ENCODE measurements around the gene CHST3. TPM values are rescaled to one million over a fixed set of nuclear protein-coding genes. Genes with fewer than 3 reads are reported as not detected.
"Not testable (repeated sequence)": the region's sequence is repeated elsewhere in the genome, so short reads cannot be mapped to it uniquely, and the experiment has no call there.

The CHST3 gene
- polyA plus RNA-seq, 4 donors, result 0.22 to 7.7 (median 2.5) TPM

- FAIRE-seq (no peak), DNase-seq (peak; percentile 19 to 60)
- H3K4me3 ChIP-seq (ENCODE audit: low read depth in 1 of 3, low read length in 3 of 3), result no peak overlapping the region
- WGBS, 3 donors, result 52 to 72% (median 63%) methylated on average over 14 of the region's 14 CpGs
- no peak overlapping the region for H3K27ac ChIP-seq (ENCODE audit: low read depth in 1 of 3, low read length in 2 of 3)
- H3K9me3 ChIP-seq (ENCODE audit: control insufficient read depth in 2 of 2, insufficient read depth in 1 of 2, low read depth in 1 of 2, low read length in 1 of 2), result peaks cover 0 to 6% of the 10 kb centered on the region in 2 donors
- peaks cover 0 to 40% (median 0%) of the 10 kb centered on the region in 3 donors for H3K4me1 ChIP-seq (ENCODE audit: control insufficient read depth in 3 of 3, insufficient read depth in 2 of 3, low read depth in 1 of 3, low read length in 2 of 3)
- H3K27me3 ChIP-seq (ENCODE audit: control insufficient read depth in 3 of 3, insufficient read depth in 3 of 3, low read length in 3 of 3), result no peaks in the 10 kb centered on the region
- no peaks in the 10 kb centered on the region for H3K36me3 ChIP-seq (ENCODE audit: control insufficient read depth in 3 of 3, insufficient read depth in 2 of 3, low read depth in 1 of 3, low read length in 3 of 3)
Measured at GRCh38 chr10:72026278-72027111, 62.3 kb downstream of the CHST3 start.

DNA sequence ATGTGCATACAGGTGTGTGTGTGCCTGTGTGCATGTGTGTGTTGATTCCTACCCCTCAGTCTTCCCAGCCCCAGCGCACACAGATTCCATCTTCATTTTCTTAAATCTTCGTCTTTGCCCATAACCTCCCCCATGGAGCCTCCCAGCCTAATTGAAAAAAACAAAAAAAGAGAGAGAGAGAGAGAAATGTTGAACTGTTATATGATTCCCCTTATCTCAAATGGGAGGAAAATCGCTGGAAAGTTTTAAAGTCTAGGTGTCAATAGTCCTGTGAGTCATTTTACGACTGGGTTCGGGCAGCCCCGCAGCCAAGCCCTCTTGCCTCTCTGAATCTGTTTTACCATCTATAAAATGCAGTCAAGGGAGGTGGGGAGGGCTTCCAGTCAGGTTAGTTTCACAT, 63.3 kb downstream of the CHST3 start:
- H3K27ac ChIP-seq (ENCODE audit: low read depth in 1 of 3, low read length in 2 of 3), result peak overlapping the region in 1 of 3 donors; percentile 68

DNA sequence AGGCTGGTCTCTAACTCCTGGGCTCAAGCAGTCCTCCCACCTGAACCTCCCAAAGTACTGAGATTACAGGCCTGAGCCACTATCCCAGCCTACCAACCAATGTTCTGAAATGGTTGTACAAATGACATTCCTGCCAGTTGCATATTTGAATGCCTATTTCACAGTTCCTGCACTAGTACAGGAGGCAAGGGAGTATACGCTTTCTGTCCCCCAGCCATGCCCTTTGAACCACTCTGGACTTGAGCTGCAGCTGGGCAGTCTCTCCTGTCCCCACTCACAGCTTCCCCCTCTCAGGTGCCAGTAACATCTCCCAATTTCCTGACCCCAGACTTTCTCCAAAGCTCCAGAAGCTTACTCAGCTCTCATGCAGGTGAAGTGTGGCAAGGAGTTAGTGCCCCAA, 65.2 kb downstream of the CHST3 start:
- DNase-seq (no peak), FAIRE-seq (no peak)
- H3K4me1 ChIP-seq (ENCODE audit: control insufficient read depth in 3 of 3, insufficient read depth in 2 of 3, low read depth in 1 of 3, low read length in 2 of 3), result peaks cover 0 to 40% (median 0%) of the 10 kb centered on the region in 3 donors
- H3K9me3 ChIP-seq (ENCODE audit: control insufficient read depth in 2 of 2, insufficient read depth in 1 of 2, low read depth in 1 of 2, low read length in 1 of 2), result peaks cover 0 to 6% of the 10 kb centered on the region in 2 donors
- H3K36me3 ChIP-seq (ENCODE audit: control insufficient read depth in 3 of 3, insufficient read depth in 2 of 3, low read depth in 1 of 3, low read length in 3 of 3), result no peaks in the 10 kb centered on the region
- no peak overlapping the region for H3K4me3 ChIP-seq (ENCODE audit: low read depth in 1 of 3, low read length in 3 of 3)
- WGBS, 3 donors, result 83 to 89% (median 88%) methylated on average over 1 of the region's 1 CpG
- no peak overlapping the region for H3K27ac ChIP-seq (ENCODE audit: low read depth in 1 of 3, low read length in 2 of 3)
- H3K27me3 ChIP-seq (ENCODE audit: control insufficient read depth in 3 of 3, insufficient read depth in 3 of 3, low read length in 3 of 3), result no peaks in the 10 kb centered on the region

More for the DNA sequence above, 63.3 kb downstream of the CHST3 start:
- Histone ChIP-seq H3K4me3 (ENCODE audit: low read depth in 1 of 3, low read length in 3 of 3) (no peak overlapping the region), H3K9me3 (ENCODE audit: control insufficient read depth in 2 of 2, insufficient read depth in 1 of 2, low read depth in 1 of 2, low read length in 1 of 2) (peaks cover 0 to 6% of the 10 kb centered on the region in 2 donors), H3K4me1 (ENCODE audit: control insufficient read depth in 3 of 3, insufficient read depth in 2 of 3, low read depth in 1 of 3, low read length in 2 of 3) (peaks cover 0 to 40% (median 0%) of the 10 kb centered on the region in 3 donors), H3K27me3 (ENCODE audit: control insufficient read depth in 3 of 3, insufficient read depth in 3 of 3, low read length in 3 of 3) (no peaks in the 10 kb centered on the region), H3K36me3 (ENCODE audit: control insufficient read depth in 3 of 3, insufficient read depth in 2 of 3, low read depth in 1 of 3, low read length in 3 of 3) (no peaks in the 10 kb centered on the region)
- FAIRE-seq, result no peak
- peak; percentile 83 to 88 for DNase-seq
- 12 to 54% (median 23%) methylated on average over 6 of the region's 6 CpGs for WGBS, 3 donors

GRCh38 chr10:72030762-72031543, 66.8 kb downstream of the CHST3 start:
- Histone ChIP-seq H3K27me3 (ENCODE audit: control insufficient read depth in 3 of 3, insufficient read depth in 3 of 3, low read length in 3 of 3) (no peaks in the 10 kb centered on the region), H3K27ac (ENCODE audit: low read depth in 1 of 3, low read length in 2 of 3) (no peak overlapping the region), H3K9me3 (ENCODE audit: control insufficient read depth in 2 of 2, insufficient read depth in 1 of 2, low read depth in 1 of 2, low read length in 1 of 2) (peaks cover 0 to 6% of the 10 kb centered on the region in 2 donors), H3K36me3 (ENCODE audit: control insufficient read depth in 3 of 3, insufficient read depth in 2 of 3, low read depth in 1 of 3, low read length in 3 of 3) (no peaks in the 10 kb centered on the region), H3K4me3 (ENCODE audit: low read depth in 1 of 3, low read length in 3 of 3) (no peak overlapping the region), H3K4me1 (ENCODE audit: control insufficient read depth in 3 of 3, insufficient read depth in 2 of 3, low read depth in 1 of 3, low read length in 2 of 3) (peaks cover 0 to 36% (median 0%) of the 10 kb centered on the region in 3 donors)
- DNase-seq (peak in 1 of 2 donors; percentile 47), FAIRE-seq (no peak)
- WGBS, 3 donors, result 73 to 79% (median 74%) methylated on average over 18 to 19 of the region's 19 CpGs

DNA sequence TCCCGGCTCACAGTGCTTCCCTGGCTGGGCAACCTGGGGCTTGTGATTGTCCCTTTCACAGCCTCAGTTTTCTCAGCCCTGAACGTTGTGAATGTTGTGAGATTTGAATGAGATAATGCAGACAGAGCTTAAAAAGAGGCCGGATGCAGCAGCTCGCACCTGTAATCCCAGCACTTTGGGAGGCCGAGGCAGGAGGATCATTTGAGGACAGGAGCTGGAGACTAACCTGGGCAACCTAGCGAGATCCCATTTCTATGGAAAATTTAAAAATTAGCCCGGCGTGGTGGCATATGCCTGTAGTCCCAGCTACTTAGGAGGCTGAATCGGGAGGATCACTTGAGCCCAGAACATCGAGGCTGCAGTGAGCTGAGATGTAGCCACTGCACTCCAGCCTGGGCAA, 67.5 kb downstream of the CHST3 start:
- Histone ChIP-seq H3K4me3 (ENCODE audit: low read depth in 1 of 3, low read length in 3 of 3) (no peak overlapping the region), H3K4me1 (ENCODE audit: control insufficient read depth in 3 of 3, insufficient read depth in 2 of 3, low read depth in 1 of 3, low read length in 2 of 3) (peaks cover 0 to 34% (median 0%) of the 10 kb centered on the region in 3 donors), H3K27ac (ENCODE audit: low read depth in 1 of 3, low read length in 2 of 3) (no peak overlapping the region), H3K9me3 (ENCODE audit: control insufficient read depth in 2 of 2, insufficient read depth in 1 of 2, low read depth in 1 of 2, low read length in 1 of 2) (peaks cover 0 to 5% of the 10 kb centered on the region in 2 donors), H3K27me3 (ENCODE audit: control insufficient read depth in 3 of 3, insufficient read depth in 3 of 3, low read length in 3 of 3) (no peaks in the 10 kb centered on the region), H3K36me3 (ENCODE audit: control insufficient read depth in 3 of 3, insufficient read depth in 2 of 3, low read depth in 1 of 3, low read length in 3 of 3) (no peaks in the 10 kb centered on the region)
- 86 to 91% (median 90%) methylated on average over 10 of the region's 10 CpGs for WGBS, 3 donors
- no peak for DNase-seq
- no peak for FAIRE-seq

GRCh38 chr10:72032409-72033162, 68.4 kb downstream of the CHST3 start:
- H3K4me3 ChIP-seq (ENCODE audit: low read depth in 1 of 3, low read length in 3 of 3); DNase-seq; H3K27ac ChIP-seq (ENCODE audit: low read depth in 1 of 3, low read length in 2 of 3); FAIRE-seq; H3K36me3 ChIP-seq (ENCODE audit: control insufficient read depth in 3 of 3, insufficient read depth in 2 of 3, low read depth in 1 of 3, low read length in 3 of 3); H3K9me3 ChIP-seq (ENCODE audit: control insufficient read depth in 2 of 2, insufficient read depth in 1 of 2, low read depth in 1 of 2, low read length in 1 of 2); H3K27me3 ChIP-seq (ENCODE audit: control insufficient read depth in 3 of 3, insufficient read depth in 3 of 3, low read length in 3 of 3): not testable (repeated sequence)
- WGBS, 3 donors, result 79 to 89% (median 82%) methylated on average over 11 of the region's 11 CpGs
- peaks cover 0 to 30% (median 0%) of the 10 kb centered on the region in 3 donors for H3K4me1 ChIP-seq (ENCODE audit: control insufficient read depth in 3 of 3, insufficient read depth in 2 of 3, low read depth in 1 of 3, low read length in 2 of 3)

DNA sequence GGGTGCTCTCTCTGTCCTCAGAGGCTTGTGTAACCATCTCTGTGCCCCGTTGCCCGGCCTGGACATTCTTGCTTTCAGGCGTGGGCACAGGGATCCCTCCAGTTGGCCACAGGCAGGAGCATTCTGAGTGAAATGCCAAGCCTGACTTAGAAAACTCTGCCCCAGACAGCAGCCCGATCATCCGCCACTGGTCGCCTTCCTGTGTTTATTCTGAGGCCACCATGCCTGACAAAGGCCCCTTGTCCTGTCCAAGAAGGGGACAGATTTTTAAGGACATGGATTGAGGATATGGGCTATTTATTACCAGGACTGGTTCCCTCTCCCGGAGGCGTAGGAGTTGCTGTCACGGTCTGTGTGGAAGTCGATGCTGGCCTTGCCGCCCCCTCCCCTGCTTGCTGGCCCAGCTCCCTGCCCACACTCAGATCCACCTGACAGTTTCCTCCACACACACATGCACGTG, 69.9 kb downstream of the CHST3 start:
- no peak overlapping the region for H3K4me3 ChIP-seq (ENCODE audit: low read depth in 1 of 3, low read length in 3 of 3)

GRCh38 chr10:72034761-72035160, 70.6 kb downstream of the CHST3 start:
- FAIRE-seq (no peak), DNase-seq (no peak)
- H3K4me3 ChIP-seq (ENCODE audit: low read depth in 1 of 3, low read length in 3 of 3), result no peak overlapping the region
- H3K27me3 ChIP-seq (ENCODE audit: control insufficient read depth in 3 of 3, insufficient read depth in 3 of 3, low read length in 3 of 3), result no peaks in the 10 kb centered on the region
- peaks cover 0 to 18% (median 0%) of the 10 kb centered on the region in 3 donors for H3K4me1 ChIP-seq (ENCODE audit: control insufficient read depth in 3 of 3, insufficient read depth in 2 of 3, low read depth in 1 of 3, low read length in 2 of 3)
- H3K9me3 ChIP-seq (ENCODE audit: control insufficient read depth in 2 of 2, insufficient read depth in 1 of 2, low read depth in 1 of 2, low read length in 1 of 2), result no peaks in the 10 kb centered on the region
- no peak overlapping the region for H3K27ac ChIP-seq (ENCODE audit: low read depth in 1 of 3, low read length in 2 of 3)
- H3K36me3 ChIP-seq (ENCODE audit: control insufficient read depth in 3 of 3, insufficient read depth in 2 of 3, low read depth in 1 of 3, low read length in 3 of 3), result no peaks in the 10 kb centered on the region
- WGBS, 3 donors, result 95 to 98% (median 96%) methylated on average over 4 of the region's 4 CpGs

More for the DNA sequence above, 69.9 kb downstream of the CHST3 start:
- Histone ChIP-seq H3K36me3 (ENCODE audit: control insufficient read depth in 3 of 3, insufficient read depth in 2 of 3, low read depth in 1 of 3, low read length in 3 of 3) (no peaks in the 10 kb centered on the region), H3K27me3 (ENCODE audit: control insufficient read depth in 3 of 3, insufficient read depth in 3 of 3, low read length in 3 of 3) (no peaks in the 10 kb centered on the region), H3K9me3 (ENCODE audit: control insufficient read depth in 2 of 2, insufficient read depth in 1 of 2, low read depth in 1 of 2, low read length in 1 of 2) (no peaks in the 10 kb centered on the region), H3K27ac (ENCODE audit: low read depth in 1 of 3, low read length in 2 of 3) (no peak overlapping the region), H3K4me1 (ENCODE audit: control insufficient read depth in 3 of 3, insufficient read depth in 2 of 3, low read depth in 1 of 3, low read length in 2 of 3) (peaks cover 0 to 22% (median 0%) of the 10 kb centered on the region in 3 donors)
- FAIRE-seq (no peak), DNase-seq (no peak)
- WGBS, 3 donors, result 77 to 84% (median 83%) methylated on average over 12 of the region's 12 CpGs
